SK-N-MC (cell line): ENCODE results near the gene CACNA1A.

Experiments
- EZH2 ChIP-seq: fragments of 200-600 bp; sonication (generic); IDR thresholded peaks from one replicate; pipeline ENCODE4 v1.6.1; 2017; ENCODE audit warnings: antibody characterized with exemption
- POLR2AphosphoS5 ChIP-seq: IDR thresholded peaks from 2 replicates; pipeline ENCODE4 v1.6.1; 2012; ENCODE audit warnings: mild to moderate bottlenecking, low read depth, low read length, borderline replicate concordance

GRCh38 chr19:13309864-13310263 is 196.4 kb downstream of the CACNA1A start:
- no peak for TF ChIP-seq EZH2
- no peak for TF ChIP-seq POLR2AphosphoS5
